Upper lobe of right lung (tissue), 1 donor: ENCODE results near the gene ETFB. TPM values are rescaled to one million over a fixed set of nuclear protein-coding genes. Genes with fewer than 3 reads are reported as not detected.
A peak's percentile ranks its signal among the peaks of the same experiment; 100 is the strongest.

Source experiments
- ATAC-seq: fragments of 200-7000 bp; cut with Tn5 transposase; one replicate; pipeline ENCODE4 v1.9.1; 2020; ENCODE audit warnings: mild to moderate bottlenecking, moderate library complexity
- DNase-seq: peaks from one replicate; pipeline ENCODE4 v3.0.0-alpha.2; 2020
- H3K27ac ChIP-seq: fragments of 200-600 bp; one replicate; pipeline ENCODE4 v1.8.0; 2022
- H3K27me3 ChIP-seq: fragments of 200-600 bp; one replicate; pipeline ENCODE4 v1.8.0; 2022; ENCODE audit warnings: mild to moderate bottlenecking
- H3K36me3 ChIP-seq: fragments of 200-600 bp; one replicate; pipeline ENCODE4 v1.8.0; 2022
- H3K4me1 ChIP-seq: fragments of 200-600 bp; one replicate; pipeline ENCODE4 v1.8.0; 2022
- H3K4me3 ChIP-seq: fragments of 200-600 bp; one replicate; pipeline ENCODE4 v1.8.0; 2022; ENCODE audit warnings: mild to moderate bottlenecking
- H3K9me3 ChIP-seq: fragments of 200-600 bp; one replicate; pipeline ENCODE4 v1.8.0; 2022
- intact Hi-C: fragments of 100-400 bp; cut with DNase I; formaldehyde crosslinking; loops from one replicate; pipeline ENCODE4 v1.11.0; 2022
- total RNA-seq: library from RNA; stranded (reverse); fragmentation: NEBNext Ultra II Directional; extraction: Animal tissue kit (Norgen Biotek cat#: 25700); gene quantifications from one replicate; pipeline ENCODE4 v1.2.1, GENCODE V29; 2021
- TF ChIP-seq, protein P1 (sequence below): fragments of 200-600 bp; IDR thresholded peaks from one replicate; pipeline ENCODE4 v1.8.0; 2022; ENCODE audit warnings: antibody characterized with exemption
- donor health status: DM: no; HTN: yes; CAD: no; lungs with severe emphysema.

The ETFB gene
- total RNA-seq, 1 donor from 2014 or later, result 54.5 TPM

DNA sequence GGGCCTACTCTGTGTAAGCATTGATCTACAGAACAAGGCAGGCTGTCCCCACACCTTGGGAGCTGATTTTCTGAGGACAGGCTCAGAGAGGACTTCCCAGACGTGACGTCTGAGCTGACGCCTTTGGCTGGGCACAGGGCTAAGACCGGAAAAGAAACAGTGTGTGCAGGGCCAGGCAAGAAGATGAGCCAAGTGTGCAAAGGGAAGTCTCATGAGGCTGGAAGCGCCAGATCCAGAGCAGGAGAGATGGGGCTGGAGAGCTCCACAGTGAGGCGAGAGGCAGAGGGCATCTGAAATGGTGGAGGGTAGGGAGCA lies 42.1 kb downstream of the ETFB start:
- H3K27ac ChIP-seq, result no peak overlapping the region
- peaks cover 6% of the 10 kb centered on the region for H3K4me1 ChIP-seq
- TF ChIP-seq, protein P1, sequence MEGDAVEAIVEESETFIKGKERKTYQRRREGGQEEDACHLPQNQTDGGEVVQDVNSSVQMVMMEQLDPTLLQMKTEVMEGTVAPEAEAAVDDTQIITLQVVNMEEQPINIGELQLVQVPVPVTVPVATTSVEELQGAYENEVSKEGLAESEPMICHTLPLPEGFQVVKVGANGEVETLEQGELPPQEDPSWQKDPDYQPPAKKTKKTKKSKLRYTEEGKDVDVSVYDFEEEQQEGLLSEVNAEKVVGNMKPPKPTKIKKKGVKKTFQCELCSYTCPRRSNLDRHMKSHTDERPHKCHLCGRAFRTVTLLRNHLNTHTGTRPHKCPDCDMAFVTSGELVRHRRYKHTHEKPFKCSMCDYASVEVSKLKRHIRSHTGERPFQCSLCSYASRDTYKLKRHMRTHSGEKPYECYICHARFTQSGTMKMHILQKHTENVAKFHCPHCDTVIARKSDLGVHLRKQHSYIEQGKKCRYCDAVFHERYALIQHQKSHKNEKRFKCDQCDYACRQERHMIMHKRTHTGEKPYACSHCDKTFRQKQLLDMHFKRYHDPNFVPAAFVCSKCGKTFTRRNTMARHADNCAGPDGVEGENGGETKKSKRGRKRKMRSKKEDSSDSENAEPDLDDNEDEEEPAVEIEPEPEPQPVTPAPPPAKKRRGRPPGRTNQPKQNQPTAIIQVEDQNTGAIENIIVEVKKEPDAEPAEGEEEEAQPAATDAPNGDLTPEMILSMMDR, result no peak
- no peaks in the 10 kb centered on the region for H3K36me3 ChIP-seq
- intact Hi-C loops, result no loop called here
- DNase-seq (peak; percentile 37), ATAC-seq (no peak)
- H3K4me3 ChIP-seq, result no peak overlapping the region
- H3K27me3 ChIP-seq, result peaks cover 40% of the 10 kb centered on the region
- H3K9me3 ChIP-seq, result no peaks in the 10 kb centered on the region

DNA sequence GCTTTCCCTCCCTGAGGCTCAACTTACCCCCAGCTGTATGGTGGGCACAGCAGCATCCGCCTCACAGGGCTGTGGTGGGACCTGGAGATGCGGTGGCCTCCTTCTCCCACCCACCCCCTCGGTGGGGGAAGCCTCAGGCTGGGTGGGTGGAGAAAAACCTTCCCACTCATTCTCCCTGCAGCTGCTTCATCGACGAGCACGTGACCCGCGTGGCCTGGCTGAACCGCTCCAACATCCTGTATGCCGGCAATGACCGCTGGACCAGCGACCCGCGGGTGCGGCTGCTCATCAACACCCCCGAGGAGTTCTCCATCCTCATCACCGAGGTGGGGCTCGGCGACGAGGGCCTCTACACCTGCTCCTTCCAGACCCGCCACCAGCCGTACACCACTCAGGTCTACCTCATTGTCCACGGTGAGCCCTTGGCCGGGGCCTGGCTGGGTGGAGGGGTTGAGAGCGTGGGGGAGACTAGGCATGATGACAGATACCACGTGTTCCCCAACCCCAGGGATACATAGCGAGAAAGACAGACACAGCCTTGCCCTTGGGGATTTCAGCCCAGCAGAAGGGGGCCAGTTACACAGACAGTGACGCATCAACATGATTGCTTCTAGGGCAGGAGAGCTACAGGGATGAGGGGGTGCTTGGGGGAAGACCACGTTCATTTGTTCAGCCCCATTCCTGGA lies 42.6 kb downstream of the ETFB start:
- Histone ChIP-seq H3K27ac (no peak overlapping the region), H3K4me3 (no peak overlapping the region)

DNA sequence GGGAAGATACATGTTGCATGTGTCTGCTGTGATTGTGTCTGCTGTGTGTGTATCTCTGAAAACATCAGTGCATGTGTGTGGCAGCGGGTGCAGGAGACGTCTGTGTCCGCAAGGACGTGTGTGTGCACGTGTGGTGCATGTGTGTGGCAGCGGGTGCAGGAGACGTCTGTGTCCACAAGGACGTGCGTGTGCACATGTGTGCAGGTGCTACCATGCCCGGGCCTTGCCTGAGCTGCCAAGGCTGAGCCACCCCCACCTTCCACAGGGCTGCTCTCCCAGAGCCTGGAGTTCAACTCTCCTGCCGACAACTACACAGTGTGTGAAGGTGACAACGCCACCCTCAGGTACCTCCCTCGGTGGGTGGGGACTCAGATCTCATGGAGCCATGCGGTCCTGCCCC lies 44.4 kb downstream of the ETFB start:
- no peak for ATAC-seq
- peaks cover 17% of the 10 kb centered on the region for H3K27me3 ChIP-seq

More for the DNA sequence above, 42.6 kb downstream of the ETFB start:
- H3K27me3 ChIP-seq, result peaks cover 35% of the 10 kb centered on the region
- no peaks in the 10 kb centered on the region for H3K36me3 ChIP-seq
- no peak for DNase-seq
- TF ChIP-seq, protein P1, result no peak
- H3K4me1 ChIP-seq, result peaks cover 6% of the 10 kb centered on the region
- no peak for ATAC-seq
- H3K9me3 ChIP-seq, result no peaks in the 10 kb centered on the region
- intact Hi-C loops, result no loop called here

DNA sequence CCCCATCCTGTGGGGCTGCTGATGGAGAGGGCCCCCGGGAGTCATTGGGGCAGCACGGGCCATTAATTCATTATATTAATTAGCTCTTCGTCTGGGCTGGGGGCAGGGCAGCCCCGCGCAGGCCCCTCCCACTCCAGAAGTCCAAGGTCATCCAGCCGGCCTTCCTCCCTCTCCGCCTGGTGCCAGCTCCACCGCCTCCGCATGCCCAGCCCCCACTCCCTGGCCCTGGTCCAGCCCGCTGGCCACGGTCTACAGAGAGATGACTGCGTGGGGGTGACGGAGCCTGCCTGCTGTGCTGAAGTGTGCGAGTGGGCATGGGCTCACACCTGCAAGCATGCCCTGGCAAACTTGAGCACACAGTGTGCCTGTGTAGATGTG lies 45.9 kb downstream of the ETFB start:
- no peak overlapping the region for H3K4me3 ChIP-seq
- H3K36me3 ChIP-seq, result no peaks in the 10 kb centered on the region
- peaks cover 8% of the 10 kb centered on the region for H3K27me3 ChIP-seq
- H3K27ac ChIP-seq, result no peak overlapping the region
- intact Hi-C loops, result no loop called here
- H3K9me3 ChIP-seq, result no peaks in the 10 kb centered on the region
- DNase-seq (no peak), ATAC-seq (no peak)
- TF ChIP-seq, protein P1, result no peak
- H3K4me1 ChIP-seq, result no peaks in the 10 kb centered on the region

More for the DNA sequence above, 44.4 kb downstream of the ETFB start:
- Histone ChIP-seq H3K4me1 (no peaks in the 10 kb centered on the region), H3K36me3 (no peaks in the 10 kb centered on the region), H3K9me3 (no peaks in the 10 kb centered on the region), H3K27ac (no peak overlapping the region), H3K4me3 (no peak overlapping the region)
- TF ChIP-seq, protein P1, result no peak
- intact Hi-C loops, result no loop called here
- DNase-seq, result no peak

DNA sequence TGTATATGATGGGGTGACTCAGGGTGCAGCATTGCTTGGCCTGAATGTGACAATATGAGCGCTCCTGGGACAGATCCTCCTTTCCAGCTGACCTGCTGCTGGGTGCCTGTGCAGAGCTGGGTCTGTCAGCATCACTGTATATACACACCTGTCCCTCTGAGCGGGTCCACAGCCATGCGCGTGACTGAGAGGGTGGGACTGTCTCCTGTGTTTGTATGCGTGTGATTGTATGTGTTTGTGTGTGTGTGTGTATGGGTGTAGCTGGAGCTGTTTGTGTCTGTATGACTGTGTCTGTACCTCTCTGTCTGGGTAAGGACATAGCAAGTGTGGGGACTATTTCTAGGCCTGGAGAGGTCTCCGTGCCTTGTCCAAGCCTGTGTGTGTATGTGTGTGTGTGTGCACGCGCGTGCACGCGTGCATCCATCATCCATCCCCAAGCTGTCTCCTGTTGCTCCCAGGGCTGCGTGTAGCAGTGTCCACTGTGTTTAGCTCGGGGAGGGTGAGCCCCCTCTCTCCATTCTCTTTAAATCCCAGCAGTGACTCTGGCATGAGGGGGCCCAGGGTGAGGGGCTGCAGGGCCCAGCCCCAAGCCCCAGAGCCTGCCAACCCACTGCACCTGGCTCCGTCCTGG lies 46.4 kb downstream of the ETFB start:
- no peaks in the 10 kb centered on the region for H3K4me1 ChIP-seq
- peaks cover 8% of the 10 kb centered on the region for H3K27me3 ChIP-seq
- H3K27ac ChIP-seq, result no peak overlapping the region
- H3K36me3 ChIP-seq, result no peaks in the 10 kb centered on the region
- H3K4me3 ChIP-seq, result no peak overlapping the region
- intact Hi-C loops, result no loop called here
- H3K9me3 ChIP-seq, result no peaks in the 10 kb centered on the region
- ATAC-seq (no peak), DNase-seq (no peak)
- TF ChIP-seq, protein P1, result no peak
